ENCODE results near the gene OR10A2. TPM values are rescaled to one million over a fixed set of nuclear protein-coding genes. Genes with fewer than 3 reads are reported as not detected.

OR10A2 gene
- total and polyA plus RNA-seq, 12 donors, result not detected

DNA sequence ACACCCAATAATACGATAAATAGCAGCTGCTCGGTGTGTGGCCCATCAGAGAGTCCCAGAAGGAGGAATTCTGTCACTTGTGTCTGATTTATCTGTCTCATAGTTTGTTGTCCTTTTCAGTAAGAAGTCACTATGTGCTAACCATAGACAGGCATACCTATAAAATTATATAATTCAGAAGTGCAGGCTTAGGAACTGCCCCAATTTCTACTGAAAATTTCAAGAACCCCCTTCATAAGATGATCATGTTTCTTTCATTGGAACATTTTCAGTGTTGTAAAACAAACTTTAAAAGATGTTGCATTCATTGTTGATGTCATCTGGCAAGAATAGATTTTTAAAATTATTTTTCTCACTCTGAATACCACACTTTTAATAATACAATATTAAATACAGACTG, 29.5 kb downstream of the OR10A2 start, which contains the start of gene OR2D2:
Gene OR2D2, minus strand, starts transcription at position 101 of the 400 bp plus-strand sequence. Its CDS starts 0 bp downstream, at position 101.
- H3K36me3 ChIP-seq, result no peaks in the 10 kb centered on the region
- H3K27me3 ChIP-seq, result no peaks in the 10 kb centered on the region
- DNase-seq (no peak), ATAC-seq (no peak)
- H3K4me3 ChIP-seq, result no peak within 1 kb of the TSS
- H3K4me1 ChIP-seq, result no peaks in the 10 kb centered on the region
- TF ChIP-seq CTCF (IDR thresholded peaks at IDR 0.05), result no peak
- H3K9me3 ChIP-seq, result peaks cover 0 to 16% (median 0%) of the 10 kb centered on the region in 11 donors
- intact Hi-C loops (cut with DNase I), result no loop called here
- 78 to 90% methylated on average over 2 of the region's 2 CpGs for WGBS, 2 donors
- H3K27ac ChIP-seq, result no peak within 1 kb of the TSS

GRCh38 chr11:6894097-6894496, 31.2 kb downstream of the OR10A2 start:
- H3K9me3 ChIP-seq, result peaks cover 0 to under 1% (median 0%) of the 10 kb centered on the region in 11 donors
- no peaks in the 10 kb centered on the region for H3K4me1 ChIP-seq
- no peak for DNase-seq
- H3K27ac ChIP-seq, result no peak overlapping the region
- no peaks in the 10 kb centered on the region for H3K27me3 ChIP-seq
- intact Hi-C loops (cut with DNase I), result no loop called here
- no peak for TF ChIP-seq CTCF (IDR thresholded peaks at IDR 0.05)
- ATAC-seq, result no peak
- no peaks in the 10 kb centered on the region for H3K36me3 ChIP-seq
- H3K4me3 ChIP-seq, result no peak overlapping the region

DNA sequence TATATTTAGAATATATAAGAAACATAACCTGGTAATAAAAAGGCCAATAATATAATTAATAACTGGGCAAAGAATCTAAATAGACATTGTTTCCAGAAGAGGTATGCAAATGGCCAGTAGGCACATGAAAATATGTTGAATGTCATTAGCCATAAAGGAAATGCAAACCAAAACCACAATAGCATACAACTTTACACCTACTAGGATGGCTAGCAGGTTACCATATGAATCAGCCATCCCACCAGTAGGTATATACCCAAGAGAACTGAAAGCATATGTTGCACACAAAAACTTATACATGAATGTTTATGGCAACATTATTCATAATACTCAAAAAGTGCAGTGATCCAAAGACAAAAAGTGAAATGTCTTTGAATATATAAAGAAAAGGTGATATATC, 32.2 kb downstream of the OR10A2 start:
- no peaks in the 10 kb centered on the region for H3K36me3 ChIP-seq
- ATAC-seq, result no peak
- intact Hi-C loops (cut with DNase I), result no loop called here
- H3K27me3 ChIP-seq, result no peaks in the 10 kb centered on the region
- DNase-seq, result no peak
- H3K4me1 ChIP-seq, result no peaks in the 10 kb centered on the region
- H3K4me3 ChIP-seq, result no peak overlapping the region
- no peak overlapping the region for H3K27ac ChIP-seq
- no peak for TF ChIP-seq CTCF (IDR thresholded peaks at IDR 0.05)
- H3K9me3 ChIP-seq, result no peaks in the 10 kb centered on the region

DNA sequence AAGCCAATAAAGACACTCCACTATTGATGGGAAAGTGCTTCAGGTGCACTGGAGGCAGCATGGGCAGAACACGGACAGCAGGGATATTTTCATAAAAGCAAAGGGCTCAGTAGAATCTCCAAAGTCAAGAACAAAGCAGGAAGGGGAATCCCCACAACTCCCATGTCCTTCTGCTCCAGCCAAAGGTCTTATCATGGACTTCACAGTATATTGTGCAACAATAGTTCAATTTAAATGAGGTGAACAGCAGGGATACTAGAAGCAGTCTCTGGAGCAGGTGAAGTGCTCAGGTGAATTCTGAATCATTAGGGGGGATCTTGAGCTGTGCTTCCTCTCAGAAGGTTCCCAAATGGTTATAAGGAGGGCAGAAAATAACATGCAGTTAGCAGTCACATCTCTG, 36.1 kb downstream of the OR10A2 start:
- no peak for DNase-seq
- TF ChIP-seq CTCF (IDR thresholded peaks at IDR 0.05), result no peak
- intact Hi-C loops (cut with DNase I), result no loop called here

More for the DNA sequence above, 36.1 kb downstream of the OR10A2 start:
- H3K27me3 ChIP-seq, result no peaks in the 10 kb centered on the region
- H3K4me1 ChIP-seq, result no peaks in the 10 kb centered on the region
- 58 to 65% methylated on average over 1 of the region's 1 CpG for WGBS, 2 donors
- no peak overlapping the region for H3K4me3 ChIP-seq
- no peak for ATAC-seq
- H3K36me3 ChIP-seq, result no peaks in the 10 kb centered on the region
- H3K9me3 ChIP-seq, result no peaks in the 10 kb centered on the region
- no peak overlapping the region for H3K27ac ChIP-seq
